Common myeloid progenitor, CD34-positive (primary cell): ENCODE measurements around the gene ITGA3.

Experiments used
- CTCF ChIA-PET: fragments of 350-600 bp; sonication (Branson Sonifier 250); formaldehyde crosslinking; loops from one replicate; lab custom pipeline; 2021; ENCODE audit warnings: antibody characterized with exemption; lab: Charles Lee
- POLR2A ChIA-PET: fragments of 350-600 bp; sonication (Branson Sonifier 250); formaldehyde crosslinking; loops from one replicate; lab custom pipeline; 2021; ENCODE audit warnings: antibody characterized with exemption; lab: Charles Lee
- DNase-seq, 3 donors: peaks; one replicate each; pipeline versions ENCODE4 v3.0.0 to v3.0.0-alpha.2; 2013
- H3K27ac ChIP-seq, 2 experiments: 1 replicate in 1 of 2; 2 replicates in 1 of 2; pipeline ENCODE4 v1.7.0; 2013; ENCODE audit warnings: inconsistent platforms in 2 of 2, low read length in 2 of 2, mild to moderate bottlenecking in 2 of 2, low read depth in 1 of 2, moderate library complexity in 1 of 2; ENCODE audit not compliant: severe bottlenecking in 2 of 2, insufficient read depth in 1 of 2, poor library complexity in 1 of 2
- H3K27me3 ChIP-seq, 5 experiments: replicated peaks in 2 of 5; 1 replicate in 3 of 5; 2 replicates in 2 of 5; pipeline versions ENCODE4 v1.6.1 to v1.7.0; 2013; ENCODE audit warnings: low read length in 4 of 5, mild to moderate bottlenecking in 2 of 5, moderate library complexity in 2 of 5, inconsistent platforms in 1 of 5; ENCODE audit not compliant: insufficient read depth in 5 of 5, control insufficient read depth in 4 of 5
- H3K36me3 ChIP-seq, 4 experiments: 1 replicate in 2 of 4; 2 replicates in 2 of 4; pipeline versions ENCODE4 v1.6.1 to v1.7.0; 2013; ENCODE audit warnings: low read length in 3 of 4, control low read depth in 1 of 4, mild to moderate bottlenecking in 1 of 4; ENCODE audit not compliant: control insufficient read depth in 4 of 4, insufficient read depth in 4 of 4
- H3K4me1 ChIP-seq, 4 experiments: 1 replicate in 3 of 4; 2 replicates in 1 of 4; pipeline versions ENCODE4 v1.6.1 to v1.7.1; 2013; ENCODE audit warnings: low read length in 3 of 4, mild to moderate bottlenecking in 3 of 4, control low read depth in 1 of 4, inconsistent platforms in 1 of 4, moderate library complexity in 1 of 4; ENCODE audit not compliant: control insufficient read depth in 4 of 4, insufficient read depth in 4 of 4; ENCODE audit errors: control extremely low read depth in 1 of 4
- H3K4me3 ChIP-seq, 7 experiments: 1 replicate in 4 of 7; 2 replicates in 3 of 7; pipeline versions ENCODE4 v1.5.1 to v1.7.0; 2013; ENCODE audit warnings: mild to moderate bottlenecking in 7 of 7, low read length in 6 of 7, moderate library complexity in 6 of 7, inconsistent platforms in 2 of 7, low read depth in 2 of 7, control low read depth in 1 of 7; ENCODE audit not compliant: insufficient read depth in 4 of 7, control insufficient read depth in 1 of 7; ENCODE audit errors: extremely low read depth in 1 of 7
- H3K9me3 ChIP-seq, 5 experiments: 1 replicate in 4 of 5; 2 replicates in 1 of 5; pipeline versions ENCODE4 v1.6.1 to v1.7.1; 2013; ENCODE audit warnings: low read length in 4 of 5, mild to moderate bottlenecking in 2 of 5, inconsistent platforms in 1 of 5, low read depth in 1 of 5, moderate library complexity in 1 of 5; ENCODE audit not compliant: control insufficient read depth in 4 of 5, insufficient read depth in 2 of 5; ENCODE audit errors: control extremely low read depth in 1 of 5
- WGBS: methylation state at CpG from one replicate; pipeline ENCODE4 v1.1.5; 2013; ENCODE audit not compliant: insufficient coverage; 5-methylcytosine and 5-hydroxymethylcytosine counted together

Gene ITGA3

DNA sequence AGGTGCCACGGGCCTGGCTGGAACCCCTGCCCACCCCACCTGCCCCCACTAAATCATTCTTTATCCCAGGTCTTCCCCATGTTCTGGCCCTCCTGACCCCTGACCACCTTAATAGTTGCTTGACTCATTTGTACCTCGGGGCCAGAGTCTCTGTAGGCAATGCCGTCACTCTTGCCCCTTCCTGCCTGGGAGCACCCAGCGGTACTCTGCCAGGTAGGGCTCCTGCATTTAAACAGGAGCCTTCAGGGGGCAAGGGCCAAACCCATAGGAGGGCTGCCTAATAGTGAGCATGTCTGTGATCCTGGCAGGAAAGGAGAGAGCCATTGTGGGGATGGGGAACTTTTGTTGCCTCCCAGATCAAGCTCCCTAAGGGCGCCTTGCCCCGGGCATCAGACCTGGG is 8.8 kb upstream of the ITGA3 start:
- H3K27me3 ChIP-seq, result no peaks in the 10 kb centered on the region
- CTCF ChIA-PET, result interaction anchor here (0.9 kb wide), 1 partner anchor 33 kb away, joined by 3 read pairs; no protein-coding TSS in a partner anchor
- no peaks in the 10 kb centered on the region for H3K9me3 ChIP-seq
- H3K4me1 ChIP-seq, result peaks cover 0 to 35% (median 18%) of the 10 kb centered on the region in 4 experiments
- no peak overlapping the region for H3K27ac ChIP-seq
- POLR2A ChIA-PET, result no interaction called here
- H3K4me3 ChIP-seq, result no peak overlapping the region
- 100% methylated on average over 6 of the region's 6 CpGs for WGBS
- DNase-seq, result no peak
- no peaks in the 10 kb centered on the region for H3K36me3 ChIP-seq

DNA sequence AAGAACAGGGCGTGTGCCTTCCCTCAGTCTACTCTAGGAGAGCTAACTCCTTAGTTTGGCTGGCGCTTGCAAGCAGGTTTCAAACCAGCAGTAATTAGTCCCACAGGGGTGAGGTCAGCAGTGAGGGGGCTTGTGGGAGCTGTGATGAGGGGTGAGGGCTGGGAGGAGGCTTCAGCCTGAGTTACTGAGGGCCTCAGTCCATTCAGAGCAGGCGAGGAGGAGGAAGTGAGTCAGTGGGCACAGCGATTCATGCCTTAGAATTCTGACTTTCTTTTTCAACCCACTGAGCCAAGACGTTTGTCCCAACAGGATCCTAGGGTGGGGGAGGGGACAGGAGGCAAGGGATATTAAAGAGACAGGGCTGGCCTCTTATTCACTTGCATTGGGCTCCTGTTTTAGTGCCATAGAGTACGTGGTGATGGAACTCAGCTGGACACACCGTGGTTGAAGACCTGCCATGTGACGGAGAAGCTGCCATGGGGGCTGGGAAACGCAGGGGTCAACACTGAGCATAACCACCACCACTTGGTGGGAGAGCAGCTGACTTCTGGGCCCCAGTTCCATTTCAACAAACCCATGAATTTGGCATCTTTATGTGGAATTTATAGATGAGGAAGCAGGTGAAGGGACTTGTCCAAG is 8.3 kb upstream of the ITGA3 start:
- POLR2A ChIA-PET, result no interaction called here
- Histone ChIP-seq H3K9me3 (no peaks in the 10 kb centered on the region), H3K4me3 (no peak overlapping the region), H3K36me3 (no peaks in the 10 kb centered on the region), H3K27me3 (no peaks in the 10 kb centered on the region), H3K27ac (no peak overlapping the region), H3K4me1 (peaks cover 0 to 36% (median 18%) of the 10 kb centered on the region in 4 experiments)
- 52% methylated on average over 7 of the region's 9 CpGs for WGBS
- CTCF ChIA-PET, result interaction anchor here (0.9 to 1.0 kb wide), 2 partner anchors 19 to 33 kb away, joined by 3 read pairs; no protein-coding TSS in a partner anchor
- peak; percentile 25 to 66 (median 63) for DNase-seq

DNA sequence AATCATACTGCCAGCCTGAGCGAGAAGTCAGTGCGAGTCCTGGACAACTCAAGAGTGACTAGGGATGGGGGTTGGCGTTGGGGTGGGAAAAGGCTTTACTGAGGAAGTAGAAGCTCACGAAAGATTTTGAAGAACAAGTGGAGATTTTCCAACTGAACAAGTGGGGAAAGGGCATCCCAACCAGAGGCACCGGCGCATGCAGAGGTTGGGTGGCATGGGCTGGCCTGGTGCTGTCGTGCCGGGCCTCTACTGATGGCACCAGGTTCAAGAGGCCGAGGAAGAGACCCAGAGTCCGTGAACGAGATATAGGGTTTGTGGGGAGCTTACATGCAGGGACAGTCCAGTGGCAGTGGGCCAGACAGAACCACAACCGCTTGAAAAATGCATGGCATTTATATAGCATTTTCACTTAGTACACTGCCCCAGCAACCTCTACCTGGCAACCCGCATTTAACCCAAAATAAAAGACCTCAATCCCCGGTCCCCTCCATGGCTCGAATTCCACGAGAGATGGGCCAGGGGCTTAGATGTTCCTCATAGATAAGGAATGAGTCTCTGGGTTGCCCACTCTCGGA is 7.7 kb upstream of the ITGA3 start:
- Histone ChIP-seq H3K27me3 (peaks cover 0 to 4% (median 1%) of the 10 kb centered on the region in 5 experiments), H3K9me3 (no peaks in the 10 kb centered on the region), H3K4me3 (no peak overlapping the region), H3K27ac (no peak overlapping the region), H3K4me1 (peaks cover 0 to 37% (median 19%) of the 10 kb centered on the region in 4 experiments), H3K36me3 (no peaks in the 10 kb centered on the region)
- ChIA-PET POLR2A (no interaction called here), CTCF (interaction anchor here (0.9 to 1.0 kb wide), 2 partner anchors 20 to 34 kb away, joined by 3 read pairs; no protein-coding TSS in a partner anchor)
- 95% methylated on average over 14 of the region's 17 CpGs for WGBS
- DNase-seq, result no peak

DNA sequence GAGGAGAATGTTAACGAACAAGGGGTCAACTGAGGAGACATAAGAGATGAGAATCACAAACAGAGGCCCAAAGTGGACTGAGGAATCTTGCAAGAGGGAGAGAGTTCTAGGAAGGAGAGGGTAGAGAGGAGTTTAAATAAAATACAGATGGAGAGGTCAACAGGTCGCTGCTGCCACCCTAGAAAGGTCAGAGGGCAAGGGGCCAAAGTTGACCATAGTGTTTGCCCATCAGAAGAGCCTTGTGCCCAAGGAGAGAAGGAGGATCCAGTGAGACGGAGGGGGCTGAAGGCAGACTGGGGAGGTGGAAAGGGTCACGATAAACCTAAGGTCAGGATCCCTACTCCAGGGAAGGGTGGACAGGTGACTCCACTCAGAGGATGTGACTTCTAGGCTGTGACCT is 6.9 kb upstream of the ITGA3 start:
- Histone ChIP-seq H3K36me3 (no peaks in the 10 kb centered on the region), H3K9me3 (no peaks in the 10 kb centered on the region), H3K4me3 (no peak overlapping the region), H3K27ac (no peak overlapping the region), H3K4me1 (peaks cover 0 to 40% (median 19%) of the 10 kb centered on the region in 4 experiments), H3K27me3 (peaks cover 0 to 8% (median 3%) of the 10 kb centered on the region in 5 experiments)
- 98% methylated on average over 4 of the region's 4 CpGs for WGBS
- DNase-seq, result no peak
- POLR2A ChIA-PET, result no interaction called here
- CTCF ChIA-PET, result interaction anchor here (1.1 kb wide), 1 partner anchor 17 kb away, joined by 3 read pairs; no protein-coding TSS in a partner anchor

DNA sequence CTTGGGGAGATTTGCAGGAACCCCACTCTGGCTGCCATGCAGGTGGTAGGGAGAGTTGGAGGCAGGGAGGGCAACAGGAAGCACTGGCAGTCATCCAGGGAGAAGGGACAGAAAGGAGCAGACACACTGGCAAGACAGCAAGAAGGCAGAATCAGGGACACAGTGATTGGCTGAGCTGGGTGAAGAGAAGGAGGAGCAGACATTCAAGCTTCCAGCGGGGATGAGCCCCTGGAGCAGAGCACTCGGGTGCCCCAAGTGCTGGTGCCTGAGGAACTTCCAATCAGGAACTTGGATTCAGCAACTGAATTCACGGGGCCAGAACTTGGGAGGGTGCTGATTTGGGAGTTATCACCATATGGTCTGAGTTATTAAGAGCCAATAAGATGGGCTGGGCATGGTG is 6.3 kb upstream of the ITGA3 start:
- H3K9me3 ChIP-seq, result no peaks in the 10 kb centered on the region
- no peak for DNase-seq
- CTCF ChIA-PET, result interaction anchor here (1.1 kb wide), 1 partner anchor 18 kb away, joined by 3 read pairs; no protein-coding TSS in a partner anchor
- no peak overlapping the region for H3K27ac ChIP-seq
- H3K4me3 ChIP-seq, result no peak overlapping the region
- H3K27me3 ChIP-seq, result peaks cover 0 to 12% (median 5%) of the 10 kb centered on the region in 5 experiments
- no peaks in the 10 kb centered on the region for H3K36me3 ChIP-seq
- WGBS, result 85% methylated on average over 2 of the region's 3 CpGs
- POLR2A ChIA-PET, result no interaction called here
- H3K4me1 ChIP-seq, result peaks cover 0 to 40% (median 20%) of the 10 kb centered on the region in 4 experiments

DNA sequence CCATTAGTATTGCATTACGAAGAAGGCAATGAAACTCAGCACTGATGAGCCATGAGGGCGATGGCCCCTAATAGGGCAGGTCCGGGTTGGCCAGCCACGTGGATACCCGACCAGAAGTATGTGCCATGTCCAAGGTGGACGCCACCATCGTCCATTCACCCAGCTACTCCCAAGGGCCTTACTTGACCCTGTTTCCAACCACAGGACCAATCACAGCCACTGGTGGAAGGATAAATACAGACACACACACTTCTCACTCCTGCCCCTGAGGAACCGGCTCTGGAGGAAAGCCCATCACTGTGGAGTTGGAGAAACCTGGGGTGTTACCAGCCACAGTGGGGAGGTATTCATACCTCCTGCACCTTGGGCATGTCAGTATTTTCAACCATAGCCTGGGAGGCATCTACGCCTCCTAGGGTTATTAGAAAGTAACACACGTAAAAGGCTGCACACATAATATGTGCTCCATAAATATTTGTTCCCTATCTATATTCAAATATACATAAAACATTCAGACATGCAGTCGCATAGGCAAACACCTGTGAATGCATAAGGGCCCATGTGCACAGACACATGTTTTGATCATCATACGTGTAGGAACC is 5.4 kb upstream of the ITGA3 start:
- H3K27me3 ChIP-seq, result peaks cover 0 to 19% (median 13%) of the 10 kb centered on the region in 5 experiments
- DNase-seq, result no peak
- POLR2A ChIA-PET, result no interaction called here
- H3K4me3 ChIP-seq, result no peak overlapping the region
- CTCF ChIA-PET, result interaction anchor here (0.6 kb wide), 1 partner anchor 28 kb away, joined by 3 read pairs; no protein-coding TSS in a partner anchor
- H3K9me3 ChIP-seq, result no peaks in the 10 kb centered on the region
- WGBS, result 95% methylated on average over 8 of the region's 12 CpGs
- peaks cover 0 to 47% (median 27%) of the 10 kb centered on the region in 4 experiments for H3K4me1 ChIP-seq
- no peak overlapping the region for H3K27ac ChIP-seq
- H3K36me3 ChIP-seq, result no peaks in the 10 kb centered on the region
